NCI-H510A (cell line): Measurements from ENCODE around the gene CNIH3.
"Not testable (repeated sequence)": the region's sequence is repeated elsewhere in the genome, so short reads cannot be mapped to it uniquely, and the experiment has no call there.

ENCODE experiments used
- DNase-seq: peaks from one replicate; lab custom pipeline; 2025; lab: John Stamatoyannopoulos, UW

CNIH3 gene

GRCh38 chr1:224689374-224689773 is 73.3 kb downstream of the CNIH3 start:
- no peak for DNase-seq

- DNase-seq: no peak
Observed at GRCh38 chr1:224690576-224690975, 74.5 kb downstream of the CNIH3 start.

GRCh38 chr1:224691148-224691925 is 75.2 kb downstream of the CNIH3 start:
- no peak for DNase-seq

GRCh38 chr1:224694969-224695368 is 78.9 kb downstream of the CNIH3 start:
- DNase-seq: no peak

GRCh38 chr1:224696021-224696420 is 79.9 kb downstream of the CNIH3 start:
- DNase-seq: no peak

GRCh38 chr1:224696891-224697765 is 81.0 kb downstream of the CNIH3 start:
- no peak for DNase-seq

- DNase-seq: no peak
Observed at GRCh38 chr1:224698015-224698451, 81.9 kb downstream of the CNIH3 start.

GRCh38 chr1:224700918-224701531 is 84.9 kb downstream of the CNIH3 start:
- DNase-seq: no peak

- no peak for DNase-seq
Observed at GRCh38 chr1:224703702-224704101, 87.6 kb downstream of the CNIH3 start.

GRCh38 chr1:224704107-224704735 is 88.1 kb downstream of the CNIH3 start:
- DNase-seq: no peak

GRCh38 chr1:224705578-224705977 is 89.5 kb downstream of the CNIH3 start:
- DNase-seq: no peak

- no peak for DNase-seq
Observed at GRCh38 chr1:224707843-224708725, 92.0 kb downstream of the CNIH3 start.

GRCh38 chr1:224710196-224710595 is 94.1 kb downstream of the CNIH3 start:
- DNase-seq: no peak

GRCh38 chr1:224711231-224711756 is 95.2 kb downstream of the CNIH3 start:
- DNase-seq: not testable (repeated sequence)

- DNase-seq: no peak
Observed at GRCh38 chr1:224711876-224712275, 95.8 kb downstream of the CNIH3 start.

- DNase-seq: no peak
Observed at GRCh38 chr1:224713228-224713627, 97.1 kb downstream of the CNIH3 start.

- no peak for DNase-seq
Observed at GRCh38 chr1:224714553-224714952, 98.4 kb downstream of the CNIH3 start.

- DNase-seq: no peak
Observed at GRCh38 chr1:224718470-224719053, 102.4 kb downstream of the CNIH3 start.

GRCh38 chr1:224719716-224720115 is 103.6 kb downstream of the CNIH3 start:
- no peak for DNase-seq

- no peak for DNase-seq
Observed at GRCh38 chr1:224720216-224720615, 104.1 kb downstream of the CNIH3 start.
